A549 treated with CORT108297 at 1 μM for 4 hours (cell line): ENCODE data around the gene BLOC1S4. TPM values are rescaled to one million over a fixed set of nuclear protein-coding genes. Genes with fewer than 3 reads are reported as not detected.

Source experiments
- total RNA-seq: library from RNA; stranded (reverse); fragments of 200-300 nt; extraction: Qiagen RNA extraction; gene quantifications from 5 replicates; pipeline ENCODE4 v1.2.3, GENCODE V29; 2022

BLOC1S4 gene, protein sequence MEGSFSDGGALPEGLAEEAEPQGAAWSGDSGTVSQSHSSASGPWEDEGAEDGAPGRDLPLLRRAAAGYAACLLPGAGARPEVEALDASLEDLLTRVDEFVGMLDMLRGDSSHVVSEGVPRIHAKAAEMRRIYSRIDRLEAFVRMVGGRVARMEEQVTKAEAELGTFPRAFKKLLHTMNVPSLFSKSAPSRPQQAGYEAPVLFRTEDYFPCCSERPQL
- total RNA-seq = 11.5 to 17.1 TPM (median 16.0 TPM) in 5 replicates

DNA sequence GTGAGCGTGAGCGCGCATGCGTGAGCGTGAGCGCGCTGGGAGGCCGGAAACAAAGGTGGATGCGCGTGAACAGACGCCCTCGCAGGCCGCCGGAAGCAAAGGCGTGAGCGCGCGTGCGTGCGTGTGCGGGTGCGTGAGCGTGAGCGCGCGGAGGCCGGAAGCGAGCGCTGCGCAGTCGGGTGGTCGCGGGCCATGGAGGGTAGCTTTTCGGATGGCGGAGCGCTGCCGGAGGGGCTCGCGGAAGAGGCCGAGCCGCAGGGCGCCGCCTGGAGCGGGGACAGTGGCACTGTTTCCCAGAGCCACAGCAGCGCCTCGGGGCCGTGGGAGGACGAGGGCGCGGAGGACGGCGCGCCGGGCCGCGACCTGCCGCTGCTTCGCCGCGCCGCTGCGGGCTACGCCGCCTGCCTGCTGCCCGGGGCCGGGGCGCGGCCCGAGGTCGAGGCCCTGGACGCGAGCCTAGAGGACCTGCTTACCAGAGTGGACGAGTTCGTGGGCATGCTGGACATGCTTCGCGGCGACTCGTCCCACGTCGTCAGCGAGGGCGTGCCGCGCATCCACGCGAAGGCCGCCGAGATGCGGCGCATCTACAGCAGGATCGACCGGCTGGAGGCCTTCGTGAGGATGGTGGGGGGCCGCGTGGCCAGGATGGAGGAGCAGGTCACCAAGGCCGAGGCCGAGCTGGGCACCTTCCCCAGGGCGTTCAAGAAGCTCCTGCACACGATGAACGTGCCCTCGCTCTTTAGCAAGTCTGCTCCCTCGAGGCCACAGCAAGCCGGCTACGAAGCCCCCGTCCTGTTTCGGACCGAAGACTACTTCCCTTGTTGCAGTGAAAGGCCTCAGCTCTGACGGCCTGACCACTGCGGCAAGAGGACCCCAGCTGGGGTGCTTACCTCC lies at the start of gene BLOC1S4:
Gene BLOC1S4 (plus strand): TSS at position 157 of the 894 bp plus-strand sequence. CDS start 36 bp downstream, at position 193.

DNA sequence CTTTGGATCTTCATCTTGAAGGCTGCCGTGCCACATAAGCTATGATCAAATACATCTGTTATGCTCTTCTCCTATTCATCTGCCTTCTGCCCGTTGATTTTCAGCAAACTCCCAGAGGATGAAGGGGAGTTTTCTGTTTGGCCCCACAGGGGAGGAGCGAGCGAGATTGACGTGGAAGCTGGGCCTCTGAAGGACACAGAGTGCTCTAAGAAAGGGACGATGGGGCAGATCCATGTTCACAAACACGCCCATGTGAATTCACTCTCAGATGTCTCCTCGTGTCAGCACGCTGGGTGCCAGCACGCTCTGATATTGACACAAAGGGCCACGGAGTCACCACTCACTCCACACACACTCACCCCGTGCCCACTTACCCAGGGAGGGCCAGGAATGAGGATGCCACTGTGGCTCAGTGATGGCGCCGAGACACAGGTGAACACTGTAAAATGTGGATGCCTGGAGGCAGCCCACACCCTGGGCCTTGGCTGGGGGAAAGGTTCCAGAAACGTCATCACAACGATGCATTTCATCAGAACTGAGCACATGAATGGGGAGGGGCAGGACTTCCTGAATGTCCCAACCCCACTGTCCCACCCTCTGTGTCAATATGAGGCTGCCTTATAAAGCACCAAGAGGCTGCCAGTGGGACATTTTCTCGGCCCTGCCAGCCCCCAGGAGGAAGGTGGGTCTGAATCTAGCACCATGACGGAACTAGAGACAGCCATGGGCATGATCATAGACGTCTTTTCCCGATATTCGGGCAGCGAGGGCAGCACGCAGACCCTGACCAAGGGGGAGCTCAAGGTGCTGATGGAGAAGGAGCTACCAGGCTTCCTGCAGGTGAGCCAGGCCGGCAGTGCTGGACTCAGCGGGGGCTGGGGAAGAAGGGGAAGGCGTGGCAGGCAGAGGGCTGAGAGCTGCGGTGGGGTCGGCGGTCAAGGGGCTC lies 22.5 kb upstream of the BLOC1S4 start, which contains the start of gene S100P:
Gene S100P (plus strand): TSS at position 648 of the 946 bp plus-strand sequence. CDS start 55 bp downstream, at position 703.

DNA sequence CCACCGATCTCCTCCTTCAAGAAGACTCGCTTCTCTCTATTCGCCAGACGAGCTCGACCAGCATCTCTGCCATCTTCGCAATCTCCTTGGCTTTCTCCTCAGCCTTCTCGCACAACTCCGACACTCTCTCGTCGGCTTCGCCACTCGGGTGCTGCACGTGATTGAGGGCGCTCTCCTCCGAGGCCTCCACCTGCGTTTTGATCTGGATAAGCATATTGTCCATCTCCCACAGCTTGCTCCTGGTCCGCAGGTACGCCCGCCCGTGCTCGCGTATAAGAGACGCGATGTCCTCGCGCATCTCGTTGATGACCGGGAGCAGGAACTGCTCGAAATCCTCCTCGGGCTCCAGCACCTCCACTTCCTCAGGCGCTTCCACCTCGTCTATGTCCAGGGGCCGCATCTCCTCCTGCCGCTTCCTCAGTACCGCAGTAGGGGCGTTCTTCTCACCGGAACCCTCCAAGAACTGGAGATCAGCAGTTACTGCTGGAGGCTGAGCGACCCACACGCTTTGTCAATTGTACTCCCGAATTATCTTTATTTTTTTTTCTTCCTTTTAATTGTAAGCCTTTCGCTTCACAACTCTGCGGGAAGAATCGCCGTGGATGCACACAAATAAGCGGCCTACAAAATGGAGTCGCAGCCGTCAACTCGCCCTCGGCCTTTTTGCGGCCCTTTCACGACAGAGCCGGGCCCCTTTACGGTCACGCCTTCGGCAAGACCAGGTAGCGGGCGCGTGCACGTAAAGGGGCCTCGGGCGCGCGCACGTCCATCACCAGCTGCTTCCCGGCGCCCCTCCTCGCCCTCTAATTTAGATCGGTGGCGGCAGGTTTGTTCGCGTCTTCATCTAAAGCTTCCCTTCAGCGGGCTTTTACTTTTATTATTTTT lies 6.5 kb upstream of the BLOC1S4 start, which contains the start of gene MRFAP1L1:
Gene MRFAP1L1 (minus strand): TSS at position 636 of the 885 bp plus-strand sequence. CDS start 236 bp downstream, at position 400.

Other genes with a start within 250 kb of the BLOC1S4 start
- gene PPP2R2C, start 243.6 kb upstream of the BLOC1S4 start, total RNA-seq = 32.1 to 41.3 TPM (median 38.7 TPM) in 5 replicates
- gene MAN2B2, start 141.0 kb upstream of the BLOC1S4 start, total RNA-seq = 8.2 to 10.6 TPM (median 9.6 TPM) in 5 replicates
- gene MRFAP1, start 75.5 kb upstream of the BLOC1S4 start, total RNA-seq = 248 to 261 TPM (median 249 TPM) in 5 replicates
- 32.2 to 75.0 TPM (median 64.2 TPM) in 5 replicates for gene S100P, start 22.3 kb upstream of the BLOC1S4 start, total RNA-seq
- 30.9 to 36.6 TPM (median 34.0 TPM) in 5 replicates for gene MRFAP1L1, start 6.3 kb upstream of the BLOC1S4 start, total RNA-seq
- 5.8 to 8.9 TPM (median 8.7 TPM) in 5 replicates for gene KIAA0232, start 66.6 kb downstream of the BLOC1S4 start, total RNA-seq
- gene TBC1D14, start 193.7 kb downstream of the BLOC1S4 start, total RNA-seq = 30.9 to 35.8 TPM (median 34.1 TPM) in 5 replicates